A549 (cell line): Measurements from ENCODE around the gene MGLL. TPM values are rescaled to one million over a fixed set of nuclear protein-coding genes. Genes with fewer than 3 reads are reported as not detected.
A peak's percentile ranks its signal among the peaks of the same experiment; 100 is the strongest.

Experiments
- ATAC-seq, 2 experiments: fragments of 200-7000 bp in 1 of 2; fragments of >200 bp in 1 of 2; cut with Nextera tagmentation in 1 of 2; cut with Tn5 transposase in 1 of 2; 3 replicates each; pipeline versions ENCODE4 v1.8.0 to v1.9.1; 2018 to 2020; ENCODE audit warnings: mild to moderate bottlenecking in 1 of 2, moderate library complexity in 1 of 2
- CTCF ChIA-PET: fragments of 300-600 bp; sonication (Branson Sonifier 250); formaldehyde crosslinking; extraction: SDS; loops from one replicate; lab custom pipeline; 2021; ENCODE audit warnings: antibody characterized with exemption, inconsistent platforms; lab: Yijun Ruan, JAX
- POLR2A ChIA-PET: fragments of 350-600 bp; formaldehyde crosslinking; extraction: SDS; loops from one replicate; lab custom pipeline; 2021; ENCODE audit warnings: antibody characterized with exemption, inconsistent platforms; lab: Yijun Ruan, JAX
- DNase-seq, 2 experiments: peaks; one replicate each; pipeline versions ENCODE4 v3.0.0 to v3.0.0-alpha.2; 2011 to 2016; ENCODE audit warnings: low read depth in 1 of 2, low spot score in 1 of 2
- FAIRE-seq: peaks from 2 replicates; lab custom pipeline; 2011; peaks lifted over from hg19 to GRCh38; lab: Jason Lieb, UNC
- H3K27ac ChIP-seq, 2 experiments: fragments of >200 bp; sonication (Bioruptor Twin); formaldehyde crosslinking; 3 replicates each; pipeline ENCODE4 v1.5.1; 2016 to 2017
- H3K4me1 ChIP-seq: fragments of >200 bp; sonication (Bioruptor Twin); formaldehyde crosslinking; 3 replicates; pipeline ENCODE4 v1.6.1; 2016
- H3K4me2 ChIP-seq: fragments of >200 bp; sonication (Bioruptor Twin); formaldehyde crosslinking; 3 replicates; pipeline ENCODE4 v1.6.1; 2016
- H3K4me3 ChIP-seq: fragments of >200 bp; sonication (Bioruptor Twin); formaldehyde crosslinking; 3 replicates; pipeline ENCODE4 v1.5.1; 2016
- H3K9me3 ChIP-seq: fragments of >200 bp; sonication (Bioruptor Twin); formaldehyde crosslinking; 3 replicates; pipeline ENCODE4 v1.6.1; 2016
- BCL3 ChIP-seq: fragments of >200 bp; sonication (Bioruptor Twin); formaldehyde crosslinking; IDR thresholded peaks from 3 replicates; pipeline ENCODE4 v1.6.1; 2016
- FOSB ChIP-seq: fragments of 250-450 bp; sonication (Bioruptor Pico); IDR thresholded peaks from 2 replicates; pipeline ENCODE4 v1.5.0; 2020; ENCODE audit warnings: mild to moderate bottlenecking, moderate library complexity
- FOXS1 ChIP-seq: fragments of 250-450 bp; sonication (Bioruptor Pico); IDR thresholded peaks from 2 replicates; pipeline ENCODE4 v1.5.0; 2020; ENCODE audit warnings: mild to moderate bottlenecking, moderate library complexity
- HOXB5 ChIP-seq: fragments of 250-450 bp; sonication (Bioruptor Pico); IDR thresholded peaks from 2 replicates; pipeline ENCODE4 v1.5.0; 2020; ENCODE audit warnings: mild to moderate bottlenecking, moderate library complexity
- JUNB ChIP-seq: fragments of >200 bp; sonication (Bioruptor Twin); formaldehyde crosslinking; IDR thresholded peaks from 2 replicates; pipeline ENCODE4 v1.6.1; 2016
- KDM5A ChIP-seq: fragments of 200-600 bp; sonication (generic); IDR thresholded peaks from 2 replicates; pipeline ENCODE4 v1.6.1; 2016; ENCODE audit warnings: antibody characterized with exemption, mild to moderate bottlenecking
- NFE2L2 ChIP-seq: fragments of 150-350 bp; conservative IDR thresholded peaks from 2 replicates; pipeline ENCODE4 v1.6.1; 2014; ENCODE audit warnings: low read length
- RCOR1 ChIP-seq: fragments of 150-350 bp; IDR thresholded peaks from 2 replicates; pipeline ENCODE4 v1.6.1; 2014; ENCODE audit warnings: antibody characterized with exemption, low read length, low read depth
- REST ChIP-seq: fragments of 200-600 bp; sonication (generic); IDR thresholded peaks from 2 replicates; pipeline ENCODE4 v1.6.1; 2016; ENCODE audit warnings: antibody characterized with exemption, mild to moderate bottlenecking, moderate library complexity
- RFX5 ChIP-seq: fragments of 450-650 bp; IDR thresholded peaks from 2 replicates; pipeline ENCODE4 v1.7.1; 2014; ENCODE audit warnings: antibody characterized with exemption, mild to moderate bottlenecking, moderate library complexity
- RNF2 ChIP-seq: fragments of 200-600 bp; sonication (generic); IDR thresholded peaks from 2 replicates; pipeline ENCODE4 v1.6.1; 2016; ENCODE audit warnings: low read depth, mild to moderate bottlenecking, antibody characterized with exemption, moderate library complexity, borderline replicate concordance
- SREBF2 ChIP-seq: fragments of 450-650 bp; IDR thresholded peaks from 2 replicates; pipeline ENCODE4 v1.6.1; 2014; ENCODE audit warnings: mild to moderate bottlenecking, moderate library complexity
- WGBS: methylation state at CpG from one replicate; pipeline ENCODE4 v1.1.6; 2017; ENCODE audit errors: missing lambda C conversion rate; 5-methylcytosine and 5-hydroxymethylcytosine counted together
- polyA plus RNA-seq, 4 experiments: library from polyadenylated mRNA; depleted of rRNA in 3 of 4; stranded (reverse); fragments of >200 nt; fragmentation: RNase III in 1 of 4; extraction: RNeasy Plus Mini Kit Qiagen cat#74134 plus additional on column Dnase treatment in 1 of 4; gene quantifications; 2 replicates in 3 of 4; 3 replicates in 1 of 4; pipeline ENCODE4 v1.2.3, GENCODE V29; 2011 to 2017
- TF ChIP-seq, protein P1 (sequence below): fragments of 250-450 bp; sonication (Bioruptor Pico); IDR thresholded peaks from 2 replicates; pipeline ENCODE4 v1.5.0; 2020; ENCODE audit warnings: low read depth, mild to moderate bottlenecking, moderate library complexity
- TF ChIP-seq, protein P2 (sequence below): IDR thresholded peaks from 2 replicates; pipeline ENCODE4 v1.6.1; 2012; ENCODE audit warnings: low read depth, borderline replicate concordance

The MGLL gene
- polyA plus RNA-seq, 2 of the 4 experiments (the other 2 are of a cell fraction), result 38.5 to 41.5 TPM

GRCh38 chr3:127751163-127751621 lies 71.1 kb downstream of the MGLL start:
- H3K9me3 ChIP-seq, result no peaks in the 10 kb centered on the region
- no peak overlapping the region for H3K4me3 ChIP-seq
- ATAC-seq (no peak), DNase-seq (no peak), FAIRE-seq (no peak)
- H3K4me1 ChIP-seq, result peaks cover 46% of the 10 kb centered on the region
- peak overlapping the region; percentile 97 to 100 for H3K27ac ChIP-seq
- 100% methylated on average over 3 of the region's 8 CpGs for WGBS
- POLR2A ChIA-PET, result interaction anchor here (0.9 kb wide), 1 partner anchor 210 kb away, joined by 3 read pairs; no protein-coding TSS in a partner anchor
- no peak for TF ChIP-seq JUNB
- no peak for TF ChIP-seq REST
- TF ChIP-seq KDM5A, result no peak
- no peak for TF ChIP-seq RFX5
- TF ChIP-seq FOSB (CRISPR knock-in tag), result no peak
- no peak for TF ChIP-seq NFE2L2
- TF ChIP-seq, all 56 proteins: peak for 0
- CTCF ChIA-PET, result interaction anchor here (0.8 to 2.2 kb wide), 2 partner anchors 9 to 54 kb away, joined by 3 to 10 read pairs; no protein-coding TSS in a partner anchor
- H3K4me2 ChIP-seq, result peak overlapping the region; percentile 34; the same call in 2 of the 3 replicates

DNA sequence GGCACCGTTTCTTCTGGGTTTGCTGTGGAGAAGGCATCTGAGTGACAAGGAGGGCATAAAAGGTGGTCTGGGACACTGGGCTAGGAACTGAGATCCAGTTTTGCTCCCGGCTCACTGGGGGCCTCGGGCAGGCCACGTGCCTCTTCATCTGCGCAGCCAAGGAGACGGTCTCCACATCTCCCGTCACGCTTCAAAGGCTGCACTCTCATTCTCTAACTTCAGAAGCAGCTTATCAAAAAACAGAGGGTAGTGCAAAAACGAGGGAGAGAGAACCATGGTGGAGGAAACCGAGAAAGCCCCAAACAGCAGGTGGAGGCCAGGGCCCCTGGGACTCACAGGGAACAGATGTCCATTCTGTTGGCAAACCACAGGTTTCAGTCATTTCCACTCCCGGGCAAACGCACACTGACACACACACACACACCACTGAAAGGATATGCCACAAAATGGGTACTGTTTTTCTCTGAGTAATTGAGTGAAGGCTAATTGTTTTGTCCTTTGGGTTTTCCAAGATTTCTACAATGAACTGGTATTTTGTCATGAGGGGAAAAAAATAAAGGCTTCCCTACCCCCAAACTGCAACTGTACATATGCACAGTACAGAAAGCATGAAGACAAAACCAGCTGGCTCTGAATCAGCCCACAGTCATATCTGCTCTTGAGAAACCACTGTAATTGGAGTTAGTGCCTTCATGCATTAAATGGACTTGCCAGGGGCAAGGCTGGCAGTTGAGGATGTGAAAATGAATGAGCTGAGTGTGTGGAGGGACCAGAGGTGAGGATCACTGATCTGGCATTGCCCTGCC lies 71.9 kb downstream of the MGLL start:
- peaks cover 54% of the 10 kb centered on the region for H3K4me1 ChIP-seq
- ChIA-PET POLR2A (interaction anchor here (0.9 kb wide), 1 partner anchor 211 kb away, joined by 3 read pairs; no protein-coding TSS in a partner anchor), CTCF (interaction anchor here (0.8 to 2.2 kb wide), 3 partner anchors 9 to 54 kb away, joined by 3 to 10 read pairs (median 3); no protein-coding TSS in a partner anchor)
- no peak for FAIRE-seq
- 87% methylated on average over 8 of the region's 12 CpGs for WGBS
- H3K27ac ChIP-seq, result peak overlapping the region; percentile 97 to 100
- no peaks in the 10 kb centered on the region for H3K9me3 ChIP-seq
- TF ChIP-seq RCOR1, result no peak
- TF ChIP-seq RNF2, result no peak
- TF ChIP-seq BCL3, result no peak
- TF ChIP-seq, protein P1, sequence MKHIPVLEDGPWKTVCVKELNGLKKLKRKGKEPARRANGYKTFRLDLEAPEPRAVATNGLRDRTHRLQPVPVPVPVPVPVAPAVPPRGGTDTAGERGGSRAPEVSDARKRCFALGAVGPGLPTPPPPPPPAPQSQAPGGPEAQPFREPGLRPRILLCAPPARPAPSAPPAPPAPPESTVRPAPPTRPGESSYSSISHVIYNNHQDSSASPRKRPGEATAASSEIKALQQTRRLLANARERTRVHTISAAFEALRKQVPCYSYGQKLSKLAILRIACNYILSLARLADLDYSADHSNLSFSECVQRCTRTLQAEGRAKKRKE (CRISPR knock-in tag), result no peak
- TF ChIP-seq, protein P2, sequence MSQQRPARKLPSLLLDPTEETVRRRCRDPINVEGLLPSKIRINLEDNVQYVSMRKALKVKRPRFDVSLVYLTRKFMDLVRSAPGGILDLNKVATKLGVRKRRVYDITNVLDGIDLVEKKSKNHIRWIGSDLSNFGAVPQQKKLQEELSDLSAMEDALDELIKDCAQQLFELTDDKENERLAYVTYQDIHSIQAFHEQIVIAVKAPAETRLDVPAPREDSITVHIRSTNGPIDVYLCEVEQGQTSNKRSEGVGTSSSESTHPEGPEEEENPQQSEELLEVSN, result no peak
- no peak for TF ChIP-seq SREBF2
- no peak for TF ChIP-seq HOXB5 (CRISPR knock-in tag)
- no peak for TF ChIP-seq FOXS1
- ATAC-seq, result no peak
- H3K4me2 ChIP-seq, result peak overlapping the region; percentile 88; the same call in 2 of the 3 replicates
- DNase-seq, result no peak
- no peak overlapping the region for H3K4me3 ChIP-seq
